ENCODE measurements around the gene ALG9.

The ALG9 gene

DNA sequence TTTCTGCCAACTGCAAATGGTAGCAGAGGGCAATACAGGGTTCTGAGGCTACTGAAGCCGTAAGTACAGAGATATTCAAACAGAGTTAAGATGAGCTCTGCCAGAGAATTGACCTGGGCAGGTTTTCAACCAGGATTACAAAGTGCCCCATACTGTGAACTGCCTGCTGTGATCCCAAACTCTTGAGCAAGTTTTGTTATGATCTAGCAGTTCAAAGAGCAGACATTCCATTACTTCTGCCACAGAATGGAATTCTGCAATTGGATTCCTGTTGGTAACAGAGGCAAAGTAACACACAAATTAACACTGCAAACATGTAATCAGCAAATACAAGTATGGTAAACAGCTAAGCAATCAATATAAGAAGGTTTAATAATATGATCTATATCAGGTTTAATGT, 31.2 kb downstream of the ALG9 start:
- TF ChIP-seq CTCF (conservative IDR thresholded peaks at IDR 0.05; ENCODE audit: control insufficient read depth, insufficient read depth, low read depth, low read length), result no peak
- DNase-seq (ENCODE audit: low read depth), result no peak
- no peak overlapping the region for H3K4me3 ChIP-seq (ENCODE audit: control insufficient read depth, low read depth, low read length)

DNA sequence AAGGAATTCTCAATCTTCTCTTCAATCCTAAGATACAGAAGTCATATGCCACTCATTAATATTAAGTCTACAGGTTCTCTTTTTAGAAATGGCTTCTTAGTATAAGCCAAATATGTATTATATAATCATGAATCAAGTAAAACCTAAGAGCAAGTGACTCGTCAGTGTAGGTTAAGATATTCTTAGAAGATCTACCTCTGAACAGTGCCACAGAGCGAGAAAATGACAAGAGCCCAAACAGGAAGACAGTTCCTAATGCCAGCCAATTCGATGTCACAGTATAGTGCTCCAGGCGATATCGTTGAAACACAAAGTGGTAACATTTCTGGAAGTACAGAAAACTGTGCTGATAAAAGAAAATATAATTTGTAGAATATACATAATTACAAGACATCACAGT, 33.3 kb downstream of the ALG9 start:
- H3K4me3 ChIP-seq (ENCODE audit: control insufficient read depth, low read depth, low read length), result no peak overlapping the region
- no peak for DNase-seq (ENCODE audit: low read depth)
- no peak for TF ChIP-seq CTCF (conservative IDR thresholded peaks at IDR 0.05; ENCODE audit: control insufficient read depth, insufficient read depth, low read depth, low read length)

GRCh38 chr11:111837366-111837891, 34.0 kb downstream of the ALG9 start:
- no peak for DNase-seq (ENCODE audit: low read depth)
- H3K4me3 ChIP-seq (ENCODE audit: control insufficient read depth, low read depth, low read length), result no peak overlapping the region
- TF ChIP-seq CTCF (conservative IDR thresholded peaks at IDR 0.05; ENCODE audit: control insufficient read depth, insufficient read depth, low read depth, low read length), result no peak

- no peak overlapping the region for H3K4me3 ChIP-seq (ENCODE audit: control insufficient read depth, low read depth, low read length)
- no peak for TF ChIP-seq CTCF (conservative IDR thresholded peaks at IDR 0.05; ENCODE audit: control insufficient read depth, insufficient read depth, low read depth, low read length)
- peak; percentile 83 for DNase-seq (ENCODE audit: low read depth)
Observed at GRCh38 chr11:111836721-111837120, 34.7 kb downstream of the ALG9 start.

DNA sequence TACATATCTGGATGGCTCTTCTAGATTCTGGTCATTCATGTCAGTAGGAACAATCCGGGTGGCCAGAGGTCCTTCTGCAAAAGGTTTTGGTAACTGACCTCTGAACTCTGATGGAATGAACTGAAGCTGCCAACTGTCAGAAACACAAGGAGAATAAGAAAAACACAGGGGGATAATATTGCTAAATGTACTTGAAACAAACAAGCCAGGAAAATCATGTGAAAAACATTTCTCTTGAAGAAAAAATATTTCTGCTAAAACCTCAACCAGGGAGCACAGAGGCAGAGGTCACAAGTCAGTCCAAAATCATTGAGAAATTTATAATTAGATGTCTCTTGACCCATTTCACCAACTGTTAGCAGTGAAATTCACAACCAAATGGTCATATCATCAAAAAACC, 35.2 kb downstream of the ALG9 start:
- no peak for TF ChIP-seq CTCF (conservative IDR thresholded peaks at IDR 0.05; ENCODE audit: control insufficient read depth, insufficient read depth, low read depth, low read length)
- peak; percentile 68 for DNase-seq (ENCODE audit: low read depth)
- no peak overlapping the region for H3K4me3 ChIP-seq (ENCODE audit: control insufficient read depth, low read depth, low read length)

DNA sequence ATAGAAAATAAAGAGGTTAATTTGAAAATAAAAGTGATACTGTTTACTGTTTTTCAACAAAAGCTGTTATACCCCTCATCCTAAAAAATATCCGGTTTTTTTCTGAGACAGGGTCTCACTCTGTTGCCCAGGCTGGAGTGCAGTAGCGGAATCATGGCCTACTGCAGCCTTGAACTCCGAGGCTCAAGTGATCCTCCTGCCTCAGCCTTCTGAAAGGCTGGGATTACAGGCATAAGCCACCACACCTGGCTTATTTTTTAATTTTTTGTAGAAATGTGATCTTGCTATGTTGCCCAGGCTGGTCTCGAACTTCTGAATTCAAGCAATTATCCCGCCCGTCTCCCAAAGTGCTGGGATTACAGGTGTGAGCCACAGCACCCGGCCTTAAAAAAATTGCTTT, 35.7 kb downstream of the ALG9 start:
- H3K4me3 ChIP-seq (ENCODE audit: control insufficient read depth, low read depth, low read length), result no peak overlapping the region
- TF ChIP-seq CTCF (conservative IDR thresholded peaks at IDR 0.05; ENCODE audit: control insufficient read depth, insufficient read depth, low read depth, low read length), result no peak
- no peak for DNase-seq (ENCODE audit: low read depth)

All from fibroblast of mammary gland (primary cell).